Measurements from ENCODE around the gene LHX3. TPM values are rescaled to one million over a fixed set of nuclear protein-coding genes. Genes with fewer than 3 reads are reported as not detected.

Gene LHX3
- total and polyA plus RNA-seq, 10 of the 15 experiments (the other 5 are each of a cell fraction or from before 2014, with no cell fraction given), result not detected

DNA sequence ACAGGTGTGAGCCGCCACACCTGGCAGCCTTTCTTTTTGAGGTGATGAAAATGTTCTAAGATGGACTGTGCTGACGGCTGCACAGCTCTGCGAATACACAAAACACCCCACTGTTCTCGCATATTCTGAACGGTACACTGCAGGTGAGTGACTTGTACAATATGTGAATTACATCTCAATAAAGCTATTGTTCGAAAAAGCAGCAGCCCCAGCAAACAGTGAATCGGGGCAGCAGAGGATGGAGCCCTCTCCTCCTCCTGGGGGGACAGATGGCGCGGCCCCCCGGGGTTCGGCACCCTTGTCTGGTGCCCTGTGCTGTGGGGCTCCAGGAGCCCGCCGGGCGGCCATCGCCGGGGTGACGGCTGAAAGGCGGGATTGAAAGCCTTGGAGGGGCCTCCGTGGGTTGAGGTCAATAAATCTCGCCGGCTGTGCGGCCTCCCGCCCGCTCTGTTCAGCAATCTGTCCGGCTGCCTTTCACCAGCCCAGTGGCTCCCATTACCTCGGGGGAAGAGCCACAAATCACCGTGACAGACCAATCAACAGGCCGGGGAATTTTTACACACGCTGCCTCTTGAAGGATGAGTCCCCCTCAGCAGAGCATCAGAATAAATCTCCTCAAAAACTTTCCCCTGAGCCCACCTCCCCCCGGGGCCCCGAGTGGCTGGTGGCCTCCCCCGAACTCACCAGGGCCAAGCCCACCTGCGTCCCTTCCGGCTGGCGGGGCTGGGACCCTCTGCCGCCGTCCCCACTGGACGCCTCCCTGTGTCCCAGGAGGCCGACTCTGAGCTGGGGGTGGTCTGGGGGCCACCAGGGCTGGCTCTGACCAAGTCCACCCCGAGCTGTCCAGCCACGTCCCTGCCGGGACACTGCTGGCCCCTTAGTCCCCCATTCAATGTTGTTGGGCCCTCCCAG, 48.5 kb downstream of the LHX3 start:
- ChIA-PET CTCF (no interaction called here), POLR2A (no interaction called here), SMC1A (ENCODE audit: uncharacterized antibody, unreplicated experiment) (no interaction called here), RAD21 (ENCODE audit: unreplicated experiment) (no interaction called here)
- H3K4me2 ChIP-seq (ENCODE audit: control insufficient read depth, insufficient read depth), result no peak overlapping the region
- no peaks in the 10 kb centered on the region for H3K79me2 ChIP-seq (ENCODE audit: control insufficient read depth, insufficient read depth, low read length)
- intact Hi-C loops (cut with micrococcal nuclease; ENCODE audit: unreplicated experiment), result no loop called here
- H4K20me1 ChIP-seq (ENCODE audit: control insufficient read depth, insufficient read depth), result no peaks in the 10 kb centered on the region
- no peaks in the 10 kb centered on the region for H3K4me1 ChIP-seq (ENCODE audit: control insufficient read depth, insufficient read depth, low read length)
- H3K27me3 ChIP-seq (replicated peaks in 1 of 2; ENCODE audit: control insufficient read depth in 2 of 2, insufficient read depth in 2 of 2, low read length in 1 of 2), result peaks cover 0 to 3% of the 10 kb centered on the region in 2 experiments; a peak in 2 of 4 replicates
- in situ Hi-C loops (cut with MboI), result no loop called here
- FAIRE-seq, result no peak
- BruUV-seq (replicated peaks), result no TSS peak
- 54% methylated on average over 42 of the region's 42 CpGs for WGBS (ENCODE audit: insufficient coverage, insufficient replicate concordance, low lambda C conversion rate, missing lambda C conversion rate)
- H3K9me3 ChIP-seq (replicated peaks; ENCODE audit: control insufficient read depth, insufficient read depth, low read length), result no peaks in the 10 kb centered on the region
- H2AFZ ChIP-seq (ENCODE audit: control insufficient read depth, low read depth, low read length), result no peak overlapping the region
- no peak for TF ChIP-seq YBX1 (IDR thresholded peaks at IDR 0.05)
- TF ChIP-seq MXI1 (IDR thresholded peaks at IDR 0.05; ENCODE audit: low read depth, low read length), result no peak
- no peak for TF ChIP-seq CEBPZ (IDR thresholded peaks at IDR 0.05; ENCODE audit: low read depth, low read length)
- TF ChIP-seq GATAD2B (conservative IDR thresholded peaks at IDR 0.05; ENCODE audit: low read depth), result no peak
- no peak for TF ChIP-seq TAF1 (IDR thresholded peaks at IDR 0.05; ENCODE audit: borderline replicate concordance, low read depth, low read length)
- TF ChIP-seq BHLHE40 (IDR thresholded peaks at IDR 0.05; ENCODE audit: borderline replicate concordance in 1 of 2, low read depth in 2 of 2, low read length in 1 of 2), result no peak
- TF ChIP-seq MTA2 (IDR thresholded peaks at IDR 0.05; ENCODE audit: low read depth), result no peak
- no peak overlapping the region for H3K4me3 ChIP-seq
- ATAC-seq, result no peak
- no peak overlapping the region for H3K9ac ChIP-seq (ENCODE audit: control insufficient read depth, insufficient read depth, low read length)
- no peak for DNase-seq (ENCODE audit: low read depth, low spot score)
- no peak overlapping the region for H3K27ac ChIP-seq (ENCODE audit: control insufficient read depth, insufficient read depth)
- H3K36me3 ChIP-seq (ENCODE audit: control insufficient read depth in 2 of 2, insufficient read depth in 2 of 2, low read length in 1 of 2), result no peaks in the 10 kb centered on the region

Measured in GM12878 (cell line).